Endothelial cell of umbilical vein (primary cell): Measurements from ENCODE around the gene AMPD1.

Source experiments
- EZH2 ChIP-seq: IDR thresholded peaks from 2 replicates; pipeline ENCODE4 v1.6.1; 2012; ENCODE audit warnings: borderline replicate concordance, low read depth, mild to moderate bottlenecking, moderate library complexity, low read length, inconsistent platforms; ENCODE audit not compliant: severe bottlenecking
- POLR2A ChIP-seq: IDR thresholded peaks from 2 replicates; pipeline ENCODE4 v1.6.1; 2012; ENCODE audit warnings: low read depth, mild to moderate bottlenecking, control low read depth, low read length
- POLR2AphosphoS5 ChIP-seq: IDR thresholded peaks from 2 replicates; pipeline ENCODE4 v1.6.1; 2012; ENCODE audit warnings: low read depth, mild to moderate bottlenecking, control low read depth, low read length, moderate library complexity; ENCODE audit not compliant: insufficient read depth
- TF ChIP-seq, protein P1 (sequence below), 2 donors: IDR thresholded peaks; 1 replicate in 1 of 2; 2 replicates in 1 of 2; pipeline ENCODE4 v1.5.1; 2011; ENCODE audit warnings: low read length in 2 of 2, mild to moderate bottlenecking in 2 of 2, moderate library complexity in 2 of 2, control low read depth in 1 of 2, inconsistent platforms in 1 of 2, low read depth in 1 of 2; ENCODE audit not compliant: insufficient read depth in 1 of 2; ENCODE audit errors: extremely low read depth in 1 of 2
- TF ChIP-seq, protein P2 (sequence below): IDR thresholded peaks from 2 replicates; pipeline ENCODE4 v1.6.1; 2011; ENCODE audit not compliant: insufficient read depth, insufficient read length

DNA sequence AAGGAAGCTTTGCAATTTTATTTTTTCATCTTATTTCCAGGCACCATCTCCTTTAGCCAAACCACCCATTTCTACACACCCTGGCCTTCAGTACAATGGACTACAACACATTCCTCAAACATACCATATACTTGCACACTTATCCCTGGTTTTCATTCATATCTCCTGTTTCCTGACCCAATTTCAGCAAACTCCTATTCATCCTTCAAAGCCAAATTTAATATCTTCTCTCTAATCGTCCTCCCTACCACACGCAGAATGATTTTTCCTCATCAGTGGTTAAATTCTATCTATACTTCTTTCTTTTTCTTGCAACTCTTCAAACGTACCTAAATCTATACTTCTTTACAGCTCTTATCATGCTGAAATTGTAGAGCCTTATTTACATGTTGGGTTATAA is 28.4 kb downstream of the AMPD1 start:
- no peak for TF ChIP-seq POLR2A
- TF ChIP-seq, protein P1, sequence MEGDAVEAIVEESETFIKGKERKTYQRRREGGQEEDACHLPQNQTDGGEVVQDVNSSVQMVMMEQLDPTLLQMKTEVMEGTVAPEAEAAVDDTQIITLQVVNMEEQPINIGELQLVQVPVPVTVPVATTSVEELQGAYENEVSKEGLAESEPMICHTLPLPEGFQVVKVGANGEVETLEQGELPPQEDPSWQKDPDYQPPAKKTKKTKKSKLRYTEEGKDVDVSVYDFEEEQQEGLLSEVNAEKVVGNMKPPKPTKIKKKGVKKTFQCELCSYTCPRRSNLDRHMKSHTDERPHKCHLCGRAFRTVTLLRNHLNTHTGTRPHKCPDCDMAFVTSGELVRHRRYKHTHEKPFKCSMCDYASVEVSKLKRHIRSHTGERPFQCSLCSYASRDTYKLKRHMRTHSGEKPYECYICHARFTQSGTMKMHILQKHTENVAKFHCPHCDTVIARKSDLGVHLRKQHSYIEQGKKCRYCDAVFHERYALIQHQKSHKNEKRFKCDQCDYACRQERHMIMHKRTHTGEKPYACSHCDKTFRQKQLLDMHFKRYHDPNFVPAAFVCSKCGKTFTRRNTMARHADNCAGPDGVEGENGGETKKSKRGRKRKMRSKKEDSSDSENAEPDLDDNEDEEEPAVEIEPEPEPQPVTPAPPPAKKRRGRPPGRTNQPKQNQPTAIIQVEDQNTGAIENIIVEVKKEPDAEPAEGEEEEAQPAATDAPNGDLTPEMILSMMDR (IDR thresholded peaks at IDR 0.05; ENCODE audit: extremely low read depth in 1 of 2, insufficient read depth in 1 of 2, low read depth in 1 of 2, low read length in 2 of 2): no peak
- no peak for TF ChIP-seq POLR2AphosphoS5
- TF ChIP-seq, protein P2, sequence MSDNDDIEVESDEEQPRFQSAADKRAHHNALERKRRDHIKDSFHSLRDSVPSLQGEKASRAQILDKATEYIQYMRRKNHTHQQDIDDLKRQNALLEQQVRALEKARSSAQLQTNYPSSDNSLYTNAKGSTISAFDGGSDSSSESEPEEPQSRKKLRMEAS: no peak
- no peak for TF ChIP-seq EZH2
